ENCODE measurements around the gene KISS1R. TPM values are rescaled to one million over a fixed set of nuclear protein-coding genes. Genes with fewer than 3 reads are reported as not detected.

KISS1R gene
- total and polyA plus RNA-seq, 2 donors from 2014 or later = 0.69 TPM; not detected in 1

- Histone ChIP-seq H3K9ac (ENCODE audit: low read length in 3 of 3) (no peak overlapping the region), H3K27me3 (ENCODE audit: control insufficient read depth, insufficient read depth, low read length) (no peaks in the 10 kb centered on the region), H3K36me3 (ENCODE audit: control insufficient read depth in 2 of 3, insufficient read depth in 3 of 3, low read length in 3 of 3) (peaks cover 0 to 11% (median 0%) of the 10 kb centered on the region in 3 donors), H3K27ac (ENCODE audit: low read depth in 2 of 2, low read length in 2 of 2) (no peak overlapping the region), H3K9me3 (ENCODE audit: control insufficient read depth in 2 of 3, insufficient read depth in 1 of 3, low read length in 3 of 3) (no peaks in the 10 kb centered on the region), H3K4me1 (ENCODE audit: control insufficient read depth in 2 of 3, insufficient read depth in 2 of 3, low read depth in 1 of 3, low read length in 3 of 3) (peaks cover 0 to 4% (median 0%) of the 10 kb centered on the region in 3 donors), H3K4me3 (ENCODE audit: low read length in 3 of 3) (no peak overlapping the region)
- intact Hi-C loops (cut with DNase I) = no loop called here
- no peak for TF ChIP-seq CTCF (IDR thresholded peaks at IDR 0.05; ENCODE audit: borderline replicate concordance, extremely low read depth, insufficient read depth)
- DNase-seq (peak in 1 of 5 donors; percentile 83), FAIRE-seq (no peak)
Measured at GRCh38 chr19:873561-874041, 43.5 kb upstream of the KISS1R start.

- FAIRE-seq (no peak), DNase-seq (no peak)
- Histone ChIP-seq H3K9ac (ENCODE audit: low read length in 3 of 3) (no peak overlapping the region), H3K9me3 (ENCODE audit: control insufficient read depth in 2 of 3, insufficient read depth in 1 of 3, low read length in 3 of 3) (no peaks in the 10 kb centered on the region), H3K36me3 (ENCODE audit: control insufficient read depth in 2 of 3, insufficient read depth in 3 of 3, low read length in 3 of 3) (peaks cover 0 to 11% (median 2%) of the 10 kb centered on the region in 3 donors), H3K27me3 (ENCODE audit: control insufficient read depth, insufficient read depth, low read length) (no peaks in the 10 kb centered on the region), H3K4me1 (ENCODE audit: control insufficient read depth in 2 of 3, insufficient read depth in 2 of 3, low read depth in 1 of 3, low read length in 3 of 3) (peaks cover 0 to 4% (median 0%) of the 10 kb centered on the region in 3 donors), H3K4me3 (ENCODE audit: low read length in 3 of 3) (no peak overlapping the region), H3K27ac (ENCODE audit: low read depth in 2 of 2, low read length in 2 of 2) (no peak overlapping the region)
- TF ChIP-seq CTCF (IDR thresholded peaks at IDR 0.05; ENCODE audit: borderline replicate concordance, extremely low read depth, insufficient read depth) = no peak
- intact Hi-C loops (cut with DNase I) = no loop called here
Measured at GRCh38 chr19:875265-875879, 41.8 kb upstream of the KISS1R start.

- no peak for TF ChIP-seq CTCF (IDR thresholded peaks at IDR 0.05; ENCODE audit: borderline replicate concordance, extremely low read depth, insufficient read depth)
- no peak for FAIRE-seq
- Histone ChIP-seq H3K27me3 (ENCODE audit: control insufficient read depth, insufficient read depth, low read length) (no peaks in the 10 kb centered on the region), H3K27ac (ENCODE audit: low read depth in 2 of 2, low read length in 2 of 2) (no peak overlapping the region), H3K4me1 (ENCODE audit: control insufficient read depth in 2 of 3, insufficient read depth in 2 of 3, low read depth in 1 of 3, low read length in 3 of 3) (peaks cover 0 to 4% (median 0%) of the 10 kb centered on the region in 3 donors), H3K36me3 (ENCODE audit: control insufficient read depth in 2 of 3, insufficient read depth in 3 of 3, low read length in 3 of 3) (peaks cover 0 to 14% (median 2%) of the 10 kb centered on the region in 3 donors), H3K9ac (ENCODE audit: low read length in 3 of 3) (no peak overlapping the region), H3K4me3 (ENCODE audit: low read length in 3 of 3) (no peak overlapping the region), H3K9me3 (ENCODE audit: control insufficient read depth in 2 of 3, insufficient read depth in 1 of 3, low read length in 3 of 3) (no peaks in the 10 kb centered on the region)
- intact Hi-C loops (cut with DNase I) = no loop called here
- no peak for DNase-seq
Measured at GRCh38 chr19:876089-876488, 41.0 kb upstream of the KISS1R start.
